Stimulated activated CD4-positive, alpha-beta T cell treated with anti-CD3 and anti-CD28 coated beads, Interleukin-1b, Interleukin-23, amount 100 ng/mL, for 24 hours (primary cell): ENCODE measurements around the gene STPG3.
A peak's percentile ranks its signal among the peaks of the same experiment; 100 is the strongest.

Experiments used
- DNase-seq, 4 experiments: peaks; one replicate each; pipeline ENCODE4 v3.0.0-alpha.2; 2020; ENCODE audit warnings: low read depth in 4 of 4, low spot score in 1 of 4

STPG3 gene

GRCh38 chr9:137251194-137251461, at the start of gene STPG3:
STPG3 (plus strand) TSS chr9:137251286; CDS start chr9:137251287, 1 bp downstream.
- no peak for DNase-seq

GRCh38 chr9:137202966-137203365, 48.1 kb upstream of the STPG3 start:
- no peak for DNase-seq

GRCh38 chr9:137204731-137205125, 46.4 kb upstream of the STPG3 start:
- DNase-seq = no peak

- peak; percentile 90 to 97 (median 94) for DNase-seq
Measured at GRCh38 chr9:137205126-137206069, 45.7 kb upstream of the STPG3 start, which contains the start of the genes NDOR1 and TMEM203. NDOR1 (plus strand) TSS chr9:137205700; CDS start chr9:137205778, 78 bp downstream. TMEM203 (minus strand) TSS chr9:137205648; CDS start chr9:137205414, 234 bp downstream.

GRCh38 chr9:137206602-137207001, 44.5 kb upstream of the STPG3 start:
- no peak for DNase-seq

GRCh38 chr9:137211532-137211931, 39.6 kb upstream of the STPG3 start:
- no peak for DNase-seq

GRCh38 chr9:137212520-137212919, 38.6 kb upstream of the STPG3 start:
- no peak for DNase-seq

- DNase-seq = no peak
Measured at GRCh38 chr9:137213160-137214060, 37.7 kb upstream of the STPG3 start.

GRCh38 chr9:137214620-137215019, 36.5 kb upstream of the STPG3 start:
- no peak for DNase-seq

GRCh38 chr9:137215196-137215986, 35.7 kb upstream of the STPG3 start:
- no peak for DNase-seq

GRCh38 chr9:137216188-137216965, 34.7 kb upstream of the STPG3 start:
- no peak for DNase-seq

- DNase-seq = no peak
Measured at GRCh38 chr9:137217276-137218211, 33.5 kb upstream of the STPG3 start.

- DNase-seq = no peak
Measured at GRCh38 chr9:137218212-137218753, 32.8 kb upstream of the STPG3 start.

- DNase-seq = no peak
Measured at GRCh38 chr9:137218754-137219271, 32.3 kb upstream of the STPG3 start.

- DNase-seq = no peak
Measured at GRCh38 chr9:137219757-137220316, 31.2 kb upstream of the STPG3 start.

- DNase-seq = no peak
Measured at GRCh38 chr9:137220317-137221094, 30.6 kb upstream of the STPG3 start.

- no peak for DNase-seq
Measured at GRCh38 chr9:137221095-137221505, 30.0 kb upstream of the STPG3 start.
